GM23338 (cell line): ENCODE measurements around the gene DCAF7. TPM values are rescaled to one million over a fixed set of nuclear protein-coding genes. Genes with fewer than 3 reads are reported as not detected.

Source experiments
- ATAC-seq: fragments of 200-7000 bp; cut with Tn5 transposase; 3 replicates; pipeline ENCODE4 v1.9.1; 2020
- DNase-seq: peaks from one replicate; pipeline ENCODE4 v3.0.0-alpha.2; 2015; ENCODE audit warnings: low spot score
- H2AFZ ChIP-seq: fragments of 200-600 bp; sonication (generic); 2 replicates; pipeline ENCODE4 v1.8.0; 2016; ENCODE audit warnings: antibody characterized with exemption, mild to moderate bottlenecking, moderate library complexity
- H3F3A ChIP-seq: fragments of 200-600 bp; sonication (generic); replicated peaks from 2 replicates; pipeline ENCODE4 v1.8.0; 2017; ENCODE audit warnings: antibody characterized with exemption, mixed run types, low read depth
- H3K27ac ChIP-seq: fragments of 200-600 bp; sonication (generic); 2 replicates; pipeline ENCODE4 v1.6.1; 2016; ENCODE audit warnings: low read depth
- H3K27me3 ChIP-seq: fragments of 200-600 bp; sonication (generic); 2 replicates; pipeline ENCODE4 v1.8.0; 2016; ENCODE audit warnings: mild to moderate bottlenecking, mixed run types, moderate library complexity; ENCODE audit not compliant: insufficient read depth
- H3K36me3 ChIP-seq: fragments of 200-600 bp; sonication (generic); 2 replicates; pipeline ENCODE4 v1.8.0; 2016; ENCODE audit warnings: mild to moderate bottlenecking; ENCODE audit not compliant: insufficient read depth
- H3K4me1 ChIP-seq: fragments of 200-600 bp; sonication (generic); 2 replicates; pipeline ENCODE4 v1.8.0; 2016; ENCODE audit warnings: mild to moderate bottlenecking, moderate library complexity; ENCODE audit not compliant: insufficient read depth
- H3K4me2 ChIP-seq: fragments of 200-600 bp; sonication (generic); 2 replicates; pipeline ENCODE4 v1.7.1; 2017; ENCODE audit warnings: mixed run types
- H3K4me3 ChIP-seq: fragments of 200-600 bp; sonication (generic); 2 replicates; pipeline ENCODE4 v1.6.1; 2016; ENCODE audit warnings: mixed run types
- H3K79me2 ChIP-seq: fragments of 200-600 bp; sonication (generic); replicated peaks from 2 replicates; pipeline ENCODE4 v1.8.0; 2017; ENCODE audit warnings: mild to moderate bottlenecking; ENCODE audit not compliant: insufficient read depth
- H3K9me2 ChIP-seq: fragments of 200-600 bp; sonication (generic); 2 replicates; pipeline ENCODE4 v1.8.0; 2017; ENCODE audit not compliant: insufficient read depth
- H4K20me1 ChIP-seq: fragments of 200-600 bp; sonication (generic); replicated peaks from 2 replicates; pipeline ENCODE4 v1.8.0; 2017; ENCODE audit warnings: mild to moderate bottlenecking; ENCODE audit not compliant: insufficient read depth
- H3K27ac Mint-ChIP-seq: 2 replicates; pipeline ENCODE4 v1.8.0; 2020; ENCODE audit warnings: inconsistent platforms, mild to moderate bottlenecking, moderate library complexity, mixed read lengths
- H3K27me3 Mint-ChIP-seq: 3 replicates; pipeline ENCODE4 v1.8.0; 2022; ENCODE audit warnings: low read depth, mild to moderate bottlenecking, moderate library complexity, mixed read lengths, inconsistent platforms; ENCODE audit not compliant: insufficient read depth, poor library complexity
- H3K36me3 Mint-ChIP-seq: 3 replicates; pipeline ENCODE4 v1.8.0; 2021; ENCODE audit warnings: low read depth, mild to moderate bottlenecking, inconsistent platforms, moderate library complexity, mixed read lengths
- H3K4me1 Mint-ChIP-seq: 3 replicates; pipeline ENCODE4 v1.8.0; 2020; ENCODE audit warnings: mild to moderate bottlenecking, inconsistent platforms, mixed read lengths
- H3K4me3 Mint-ChIP-seq: 3 replicates; pipeline ENCODE4 v1.8.0; 2021; ENCODE audit warnings: moderate library complexity, mild to moderate bottlenecking, inconsistent platforms, mixed read lengths
- H3K9me3 Mint-ChIP-seq: 3 replicates; pipeline ENCODE4 v1.8.0; 2020; ENCODE audit warnings: moderate library complexity, mild to moderate bottlenecking, inconsistent platforms, mixed read lengths
- CTCF ChIP-seq, 2 experiments: fragments of 200-600 bp in 1 of 2; sonication (generic) in 1 of 2; conservative IDR thresholded peaks; 2 replicates each; pipeline versions ENCODE4 v1.5.1 to v1.6.1; 2016 to 2017; ENCODE audit warnings: antibody characterized with exemption in 2 of 2, low read depth in 2 of 2, mild to moderate bottlenecking in 2 of 2, moderate library complexity in 1 of 2
- ETS1 ChIP-seq: IDR thresholded peaks from 2 replicates; pipeline ENCODE4 v1.6.1; 2016; ENCODE audit warnings: antibody characterized with exemption
- EZH2 ChIP-seq: fragments of 200-600 bp; sonication (generic); IDR thresholded peaks from one replicate; pipeline ENCODE4 v1.8.0; 2017; ENCODE audit warnings: antibody characterized with exemption, mild to moderate bottlenecking, low read depth; ENCODE audit not compliant: unreplicated experiment
- EZH2phosphoT487 ChIP-seq: fragments of 200-600 bp; sonication (generic); IDR thresholded peaks from one replicate; pipeline ENCODE4 v1.8.1; 2018; ENCODE audit warnings: antibody characterized with exemption; ENCODE audit not compliant: unreplicated experiment
- JUNB ChIP-seq: IDR thresholded peaks from one replicate; pipeline ENCODE4 v1.6.1; 2016; ENCODE audit warnings: antibody characterized with exemption; ENCODE audit not compliant: unreplicated experiment
- POLR2AphosphoS5 ChIP-seq: IDR thresholded peaks from 2 replicates; pipeline ENCODE4 v1.6.1; 2016; ENCODE audit warnings: antibody characterized with exemption, low read depth
- REST ChIP-seq: IDR thresholded peaks from one replicate; pipeline ENCODE4 v1.6.1; 2018; ENCODE audit warnings: antibody characterized with exemption; ENCODE audit not compliant: unreplicated experiment
- ZNF331 ChIP-seq: fragments of 250-450 bp; sonication (Bioruptor Pico); IDR thresholded peaks from 2 replicates; pipeline ENCODE4 v1.5.0; 2020; ENCODE audit warnings: low read depth, mild to moderate bottlenecking, moderate library complexity
- ZNF462 ChIP-seq: fragments of 250-450 bp; sonication (Bioruptor Pico); IDR thresholded peaks from 2 replicates; pipeline ENCODE4 v1.5.0; 2020; ENCODE audit warnings: mild to moderate bottlenecking, moderate library complexity
- polyA plus RNA-seq: library from polyadenylated mRNA; unstranded; fragments of >200 nt; fragmentation: Nextera tagmentation; extraction: Ambion mirVana; gene quantifications from 2 replicates; pipeline ENCODE4 v1.2.1, GENCODE V29; 2016
- total RNA-seq: library from RNA; depleted of rRNA; stranded (reverse); fragments of >200 nt; shearing (Covaris generic); gene quantifications from 2 replicates; pipeline ENCODE4 v1.2.3, GENCODE V29; 2014

DCAF7 gene
- total and polyA plus RNA-seq, 2 experiments from 2014 or later, result 31.3 to 60.1 TPM

GRCh38 chr17:63546308-63547082 is 3.8 kb upstream of the DCAF7 start:
- Mint-ChIP-seq H3K27me3 (peaks cover 12% of the 10 kb centered on the region), H3K36me3 (no peaks in the 10 kb centered on the region; the same call in 2 of the 3 replicates), H3K4me3 (no peak overlapping the region), H3K27ac (no peak overlapping the region), H3K9me3 (no peaks in the 10 kb centered on the region), H3K4me1 (peaks cover 18% of the 10 kb centered on the region)
- Histone ChIP-seq H3K4me2 (no peak overlapping the region), H3K4me1 (peaks cover 12% of the 10 kb centered on the region), H3K27ac (no peak overlapping the region), H3K9me2 (no peaks in the 10 kb centered on the region), H2AFZ (no peak overlapping the region), H3K4me3 (no peak overlapping the region), H3K79me2 (peaks cover 11% of the 10 kb centered on the region), H3F3A (peaks cover 4% of the 10 kb centered on the region; the same call in 1 of the 2 replicates), H4K20me1 (no peaks in the 10 kb centered on the region), H3K27me3 (no peaks in the 10 kb centered on the region), H3K36me3 (no peaks in the 10 kb centered on the region)
- TF ChIP-seq ETS1 (no peak), EZH2 (no peak), EZH2phosphoT487 (no peak), ZNF331 (no peak), REST (no peak), POLR2AphosphoS5 (no peak), CTCF (conservative IDR thresholded peaks at IDR 0.05; ENCODE audit: low read depth in 2 of 2) (no peak), JUNB (no peak), ZNF462 (CRISPR knock-in tag) (no peak)
- DNase-seq (no peak), ATAC-seq (no peak)
